Neural cell (in vitro differentiated cells): ENCODE measurements around the gene CAPRIN1. TPM values are rescaled to one million over a fixed set of nuclear protein-coding genes. Genes with fewer than 3 reads are reported as not detected.
A peak's percentile ranks its signal among the peaks of the same experiment; 100 is the strongest.
"Not testable (repeated sequence)": the region's sequence is repeated elsewhere in the genome, so short reads cannot be mapped to it uniquely, and the experiment has no call there.

Experiments
- H2AFZ ChIP-seq: fragments of 200-600, 300-800 bp; sonication (generic), shearing (Covaris generic); 2 replicates; pipeline ENCODE4 v1.6.0; 2014; ENCODE audit warnings: low read depth, mild to moderate bottlenecking, antibody characterized with exemption, low read length, moderate library complexity
- H3F3A ChIP-seq: fragments of 200-600 bp; shearing (Covaris generic); 2 replicates; pipeline ENCODE4 v1.6.1; 2016; ENCODE audit warnings: mild to moderate bottlenecking, moderate library complexity, mixed read lengths, antibody characterized with exemption, low read length; ENCODE audit not compliant: insufficient read depth, poor library complexity, severe bottlenecking
- H3K27ac ChIP-seq: fragments of 200-600, 300-800 bp; sonication (generic), shearing (Covaris generic); 2 replicates; pipeline ENCODE4 v1.5.1; 2014; ENCODE audit warnings: mild to moderate bottlenecking, low read length, moderate library complexity
- H3K27me3 ChIP-seq: fragments of 300-800, 200-600 bp; sonication (generic), shearing (Covaris generic); 2 replicates; pipeline ENCODE4 v1.6.0; 2014; ENCODE audit warnings: mild to moderate bottlenecking, low read depth, low read length, moderate library complexity; ENCODE audit not compliant: insufficient read depth
- H3K36me3 ChIP-seq: fragments of 300-800, 200-600 bp; sonication (generic), shearing (Covaris generic); 2 replicates; pipeline ENCODE4 v1.5.1; 2014; ENCODE audit warnings: mild to moderate bottlenecking, antibody characterized with exemption, low read length, moderate library complexity; ENCODE audit not compliant: insufficient read depth
- H3K4me2 ChIP-seq: fragments of 300-800, 200-600 bp; sonication (generic), shearing (Covaris generic); 2 replicates; pipeline ENCODE4 v1.6.0; 2014; ENCODE audit warnings: mild to moderate bottlenecking, low read length
- H3K4me3 ChIP-seq: fragments of 300-800, 200-600 bp; sonication (generic), shearing (Covaris generic); 2 replicates; pipeline ENCODE4 v1.5.1; 2014; ENCODE audit warnings: mild to moderate bottlenecking, low read length, moderate library complexity
- H3K79me2 ChIP-seq: fragments of 200-600 bp; shearing (Covaris generic); replicated peaks from 2 replicates; pipeline ENCODE4 v1.6.0; 2014; ENCODE audit warnings: mild to moderate bottlenecking, low read length, moderate library complexity; ENCODE audit not compliant: insufficient read depth
- H3K9ac ChIP-seq: fragments of 300-800, 200-600 bp; sonication (generic), shearing (Covaris generic); 2 replicates; pipeline ENCODE4 v1.6.1; 2016; ENCODE audit warnings: mild to moderate bottlenecking, low read length, mixed read lengths
- H3K9me2 ChIP-seq: fragments of 200-600 bp; shearing (Covaris generic); 2 replicates; pipeline ENCODE4 v1.6.1; 2016; ENCODE audit warnings: mild to moderate bottlenecking, low read length, mixed read lengths; ENCODE audit not compliant: insufficient read depth
- H3K9me3 ChIP-seq: fragments of 200-600, 300-800 bp; sonication (generic), shearing (Covaris generic); 2 replicates; pipeline ENCODE4 v1.6.1; 2016; ENCODE audit warnings: mild to moderate bottlenecking, mixed run types, low read length, moderate library complexity, mixed read lengths
- H4K20me1 ChIP-seq: fragments of 200-600 bp; shearing (Covaris generic); 2 replicates; pipeline ENCODE4 v1.6.1; 2016; ENCODE audit warnings: mild to moderate bottlenecking, mixed run types; ENCODE audit not compliant: insufficient read depth
- CTCF ChIP-seq: fragments of 450-650 bp; IDR thresholded peaks from 2 replicates; pipeline ENCODE4 v1.5.1; 2014; ENCODE audit warnings: antibody characterized with exemption, mild to moderate bottlenecking, moderate library complexity; ENCODE audit not compliant: poor library complexity, severe bottlenecking
- EP300 ChIP-seq: fragments of 450-650 bp; conservative IDR thresholded peaks from 2 replicates; pipeline ENCODE4 v1.6.1; 2014; ENCODE audit warnings: antibody characterized with exemption, mild to moderate bottlenecking, moderate library complexity; ENCODE audit not compliant: poor library complexity, severe bottlenecking
- EZH2 ChIP-seq: fragments of 200-600, 300-800 bp; shearing (Covaris generic), sonication (generic); IDR thresholded peaks from 2 replicates; pipeline ENCODE4 v1.6.1; 2014; ENCODE audit warnings: antibody characterized with exemption, low read length, borderline replicate concordance, mild to moderate bottlenecking; ENCODE audit not compliant: insufficient read depth, poor library complexity, severe bottlenecking
- MXI1 ChIP-seq: fragments of 450-650 bp; conservative IDR thresholded peaks from 2 replicates; pipeline ENCODE4 v1.6.1; 2014; ENCODE audit warnings: antibody characterized with exemption, mild to moderate bottlenecking; ENCODE audit not compliant: poor library complexity, severe bottlenecking
- POLR2AphosphoS5 ChIP-seq: IDR thresholded peaks from 2 replicates; pipeline ENCODE4 v1.6.1; 2012
- RAD21 ChIP-seq: fragments of 450-650 bp; conservative IDR thresholded peaks from 2 replicates; pipeline ENCODE4 v1.6.1; 2014; ENCODE audit warnings: antibody characterized with exemption, mild to moderate bottlenecking, moderate library complexity
- SMC3 ChIP-seq: fragments of 450-650 bp; conservative IDR thresholded peaks from 2 replicates; pipeline ENCODE4 v1.6.1; 2014; ENCODE audit warnings: antibody characterized with exemption, mild to moderate bottlenecking, moderate library complexity; ENCODE audit not compliant: poor library complexity
- TAF1 ChIP-seq: IDR thresholded peaks from 2 replicates; pipeline ENCODE4 v1.6.1; 2012; ENCODE audit warnings: low read depth
- polyA plus RNA-seq: library from polyadenylated mRNA; depleted of rRNA; stranded (reverse); fragments of >200 nt; gene quantifications from 2 replicates; pipeline ENCODE4 v1.2.3, GENCODE V29; 2014
- TF ChIP-seq, protein P1 (sequence below): IDR thresholded peaks from 2 replicates; pipeline ENCODE4 v1.6.1; 2012; ENCODE audit warnings: borderline replicate concordance

CAPRIN1 gene
- polyA plus RNA-seq, 1 donor from 2014 or later = 256 TPM

- peaks cover 16% of the 10 kb centered on the region for H4K20me1 ChIP-seq
- H3K27ac ChIP-seq = peak overlapping the region; percentile 98
These were observed 1.2 kb downstream of the CAPRIN1 start for GRCh38 chr11:34052608-34053160.

GRCh38 chr11:34053161-34053686 is 1.7 kb downstream of the CAPRIN1 start:
- H3F3A ChIP-seq = peaks cover 2% of the 10 kb centered on the region
- H2AFZ ChIP-seq = peak overlapping the region; percentile 30
- H3K36me3 ChIP-seq = no peaks in the 10 kb centered on the region
- H3K9me3 ChIP-seq = no peaks in the 10 kb centered on the region
- H3K27me3 ChIP-seq = no peaks in the 10 kb centered on the region
- peak overlapping the region; percentile 75 for H3K4me3 ChIP-seq
- H4K20me1 ChIP-seq = peaks cover 16% of the 10 kb centered on the region
- TF ChIP-seq TAF1 = no peak
- TF ChIP-seq EZH2 = no peak
- no peak for TF ChIP-seq RAD21
- no peak for TF ChIP-seq CTCF
- TF ChIP-seq, protein P1, sequence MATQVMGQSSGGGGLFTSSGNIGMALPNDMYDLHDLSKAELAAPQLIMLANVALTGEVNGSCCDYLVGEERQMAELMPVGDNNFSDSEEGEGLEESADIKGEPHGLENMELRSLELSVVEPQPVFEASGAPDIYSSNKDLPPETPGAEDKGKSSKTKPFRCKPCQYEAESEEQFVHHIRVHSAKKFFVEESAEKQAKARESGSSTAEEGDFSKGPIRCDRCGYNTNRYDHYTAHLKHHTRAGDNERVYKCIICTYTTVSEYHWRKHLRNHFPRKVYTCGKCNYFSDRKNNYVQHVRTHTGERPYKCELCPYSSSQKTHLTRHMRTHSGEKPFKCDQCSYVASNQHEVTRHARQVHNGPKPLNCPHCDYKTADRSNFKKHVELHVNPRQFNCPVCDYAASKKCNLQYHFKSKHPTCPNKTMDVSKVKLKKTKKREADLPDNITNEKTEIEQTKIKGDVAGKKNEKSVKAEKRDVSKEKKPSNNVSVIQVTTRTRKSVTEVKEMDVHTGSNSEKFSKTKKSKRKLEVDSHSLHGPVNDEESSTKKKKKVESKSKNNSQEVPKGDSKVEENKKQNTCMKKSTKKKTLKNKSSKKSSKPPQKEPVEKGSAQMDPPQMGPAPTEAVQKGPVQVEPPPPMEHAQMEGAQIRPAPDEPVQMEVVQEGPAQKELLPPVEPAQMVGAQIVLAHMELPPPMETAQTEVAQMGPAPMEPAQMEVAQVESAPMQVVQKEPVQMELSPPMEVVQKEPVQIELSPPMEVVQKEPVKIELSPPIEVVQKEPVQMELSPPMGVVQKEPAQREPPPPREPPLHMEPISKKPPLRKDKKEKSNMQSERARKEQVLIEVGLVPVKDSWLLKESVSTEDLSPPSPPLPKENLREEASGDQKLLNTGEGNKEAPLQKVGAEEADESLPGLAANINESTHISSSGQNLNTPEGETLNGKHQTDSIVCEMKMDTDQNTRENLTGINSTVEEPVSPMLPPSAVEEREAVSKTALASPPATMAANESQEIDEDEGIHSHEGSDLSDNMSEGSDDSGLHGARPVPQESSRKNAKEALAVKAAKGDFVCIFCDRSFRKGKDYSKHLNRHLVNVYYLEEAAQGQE = peak; percentile 25
- peak; percentile 67 for TF ChIP-seq POLR2AphosphoS5
- TF ChIP-seq SMC3 = no peak
- peak; percentile 45 for TF ChIP-seq EP300
- peak; percentile 89 for TF ChIP-seq MXI1
- H3K9me2 ChIP-seq = no peaks in the 10 kb centered on the region
- H3K9ac ChIP-seq = peak overlapping the region; percentile 99
- peak overlapping the region; percentile 59 for H3K4me2 ChIP-seq
- H3K27ac ChIP-seq = peak overlapping the region; percentile 98
- peaks cover 60% of the 10 kb centered on the region for H3K79me2 ChIP-seq

More at GRCh38 chr11:34052608-34053160, 1.2 kb downstream of the CAPRIN1 start:
- Histone ChIP-seq H2AFZ (peak overlapping the region; percentile 30), H3K27me3 (no peaks in the 10 kb centered on the region), H3K4me2 (peak overlapping the region; percentile 36), H3K9me2 (no peaks in the 10 kb centered on the region), H3K9ac (peak overlapping the region; percentile 99), H3K79me2 (peaks cover 55% of the 10 kb centered on the region), H3K4me3 (peak overlapping the region; percentile 75), H3F3A (peaks cover 2% of the 10 kb centered on the region), H3K9me3 (no peaks in the 10 kb centered on the region), H3K36me3 (no peaks in the 10 kb centered on the region)
- no peak for TF ChIP-seq RAD21
- TF ChIP-seq, protein P1 = no peak
- TF ChIP-seq EZH2 = no peak

DNA sequence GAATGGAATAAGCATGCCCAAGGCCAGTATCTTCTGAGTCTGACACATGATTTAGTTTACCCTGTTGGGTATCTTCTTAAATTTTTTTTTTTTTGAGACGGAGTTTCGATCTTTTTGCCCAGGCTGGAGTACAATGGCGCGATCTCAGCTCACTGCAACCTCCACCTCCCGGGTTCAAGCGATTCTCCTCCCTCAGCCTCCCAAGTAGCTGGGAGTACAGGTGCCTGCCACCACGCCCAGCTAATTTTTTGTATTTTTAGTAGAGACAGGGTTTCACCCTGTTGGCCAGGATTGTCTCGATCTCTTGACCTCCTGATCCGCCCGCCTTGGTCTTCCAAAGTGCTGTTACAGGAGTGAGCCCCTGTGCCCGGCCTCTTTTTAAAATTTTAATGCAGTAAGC is 2.8 kb downstream of the CAPRIN1 start:
- not testable (repeated sequence) for H3K9ac ChIP-seq, H3F3A ChIP-seq, H3K9me3 ChIP-seq, H3K36me3 ChIP-seq, H3K27me3 ChIP-seq, H2AFZ ChIP-seq, H3K9me2 ChIP-seq
- peak overlapping the region; percentile 98 for H3K27ac ChIP-seq
- peak overlapping the region; percentile 67 for H3K4me2 ChIP-seq
- peaks cover 23% of the 10 kb centered on the region for H4K20me1 ChIP-seq
- peak overlapping the region; percentile 75 for H3K4me3 ChIP-seq
- H3K79me2 ChIP-seq = peaks cover 72% of the 10 kb centered on the region
